ENCODE measurements around the gene ART3.

ART3 gene

GRCh38 chr4:76155979-76156378 lies 81.5 kb downstream of the ART3 start:
- DNase-seq (ENCODE audit: extremely low read depth, low read depth), result no peak
- TF ChIP-seq, protein P1, sequence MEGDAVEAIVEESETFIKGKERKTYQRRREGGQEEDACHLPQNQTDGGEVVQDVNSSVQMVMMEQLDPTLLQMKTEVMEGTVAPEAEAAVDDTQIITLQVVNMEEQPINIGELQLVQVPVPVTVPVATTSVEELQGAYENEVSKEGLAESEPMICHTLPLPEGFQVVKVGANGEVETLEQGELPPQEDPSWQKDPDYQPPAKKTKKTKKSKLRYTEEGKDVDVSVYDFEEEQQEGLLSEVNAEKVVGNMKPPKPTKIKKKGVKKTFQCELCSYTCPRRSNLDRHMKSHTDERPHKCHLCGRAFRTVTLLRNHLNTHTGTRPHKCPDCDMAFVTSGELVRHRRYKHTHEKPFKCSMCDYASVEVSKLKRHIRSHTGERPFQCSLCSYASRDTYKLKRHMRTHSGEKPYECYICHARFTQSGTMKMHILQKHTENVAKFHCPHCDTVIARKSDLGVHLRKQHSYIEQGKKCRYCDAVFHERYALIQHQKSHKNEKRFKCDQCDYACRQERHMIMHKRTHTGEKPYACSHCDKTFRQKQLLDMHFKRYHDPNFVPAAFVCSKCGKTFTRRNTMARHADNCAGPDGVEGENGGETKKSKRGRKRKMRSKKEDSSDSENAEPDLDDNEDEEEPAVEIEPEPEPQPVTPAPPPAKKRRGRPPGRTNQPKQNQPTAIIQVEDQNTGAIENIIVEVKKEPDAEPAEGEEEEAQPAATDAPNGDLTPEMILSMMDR (IDR thresholded peaks at IDR 0.05; ENCODE audit: low read depth, low read length), result no peak

- TF ChIP-seq, protein P1 (IDR thresholded peaks at IDR 0.05; ENCODE audit: low read depth, low read length), result no peak
- DNase-seq (ENCODE audit: extremely low read depth, low read depth), result no peak
Observed at GRCh38 chr4:76156635-76157034, 82.1 kb downstream of the ART3 start.

GRCh38 chr4:76160355-76160754 lies 85.8 kb downstream of the ART3 start:
- no peak for DNase-seq (ENCODE audit: extremely low read depth, low read depth)
- TF ChIP-seq, protein P1 (IDR thresholded peaks at IDR 0.05; ENCODE audit: low read depth, low read length), result no peak

All from AG09319 (cell line).